ENCODE results near the gene SPAG17. TPM values are rescaled to one million over a fixed set of nuclear protein-coding genes. Genes with fewer than 3 reads are reported as not detected.

Gene SPAG17
- total RNA-seq, 1 experiment from 2014 or later, result 0.52 TPM

DNA sequence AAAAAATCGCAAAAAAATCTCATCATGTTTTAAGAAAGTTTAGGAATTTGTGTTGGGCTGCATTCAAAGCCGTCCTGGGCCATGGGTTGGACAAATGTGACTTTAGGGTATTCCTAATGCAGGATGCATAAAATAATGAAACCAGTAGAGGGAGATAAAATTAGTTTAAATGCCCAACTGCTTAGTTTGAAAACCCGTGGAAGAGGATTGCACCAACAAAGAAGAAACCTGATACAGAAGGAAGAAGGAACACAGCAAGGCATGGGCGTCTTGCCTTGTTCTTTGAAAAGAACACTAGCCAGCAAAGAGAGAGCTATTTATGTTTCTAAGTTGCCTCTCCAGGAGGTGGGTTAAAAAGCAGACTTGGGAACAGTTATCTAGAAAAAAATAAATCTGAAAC is 217.6 kb downstream of the SPAG17 start:
- no peaks in the 10 kb centered on the region for H3K9me3 Mint-ChIP-seq
- H3K4me3 Mint-ChIP-seq, result no peak overlapping the region
- ChIA-PET POLR2A (interaction anchor here (0.6 kb wide), 1 partner anchor 1770 kb away, joined by 4 read pairs; no protein-coding TSS in a partner anchor), CTCF (no interaction called here)
- no peaks in the 10 kb centered on the region for H3K36me3 Mint-ChIP-seq
- ATAC-seq (peak; percentile 78), DNase-seq (ENCODE audit: low spot score) (no peak)
- TF ChIP-seq, protein P1, sequence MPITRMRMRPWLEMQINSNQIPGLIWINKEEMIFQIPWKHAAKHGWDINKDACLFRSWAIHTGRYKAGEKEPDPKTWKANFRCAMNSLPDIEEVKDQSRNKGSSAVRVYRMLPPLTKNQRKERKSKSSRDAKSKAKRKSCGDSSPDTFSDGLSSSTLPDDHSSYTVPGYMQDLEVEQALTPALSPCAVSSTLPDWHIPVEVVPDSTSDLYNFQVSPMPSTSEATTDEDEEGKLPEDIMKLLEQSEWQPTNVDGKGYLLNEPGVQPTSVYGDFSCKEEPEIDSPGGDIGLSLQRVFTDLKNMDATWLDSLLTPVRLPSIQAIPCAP (CRISPR knock-in tag; IDR thresholded peaks at IDR 0.05), result no peak
- TF ChIP-seq PRRX2 (CRISPR knock-in tag; IDR thresholded peaks at IDR 0.05) (no peak), ZNF138 (CRISPR knock-in tag; conservative IDR thresholded peaks at IDR 0.05) (no peak), ESRRA (CRISPR knock-in tag; IDR thresholded peaks at IDR 0.05; ENCODE audit: borderline replicate concordance) (no peak), TP53 (CRISPR knock-in tag; IDR thresholded peaks at IDR 0.05) (no peak), IRF2 (CRISPR knock-in tag; IDR thresholded peaks at IDR 0.05; ENCODE audit: borderline replicate concordance, low read depth) (no peak), MYBL2 (CRISPR knock-in tag; IDR thresholded peaks at IDR 0.05) (no peak), NR3C1 (CRISPR knock-in tag; conservative IDR thresholded peaks at IDR 0.05; ENCODE audit: low read depth) (no peak), JAZF1 (CRISPR knock-in tag; IDR thresholded peaks at IDR 0.05) (no peak), EMX1 (CRISPR knock-in tag; IDR thresholded peaks at IDR 0.05) (no peak), ZNF423 (CRISPR knock-in tag; IDR thresholded peaks at IDR 0.05) (no peak)
- TF ChIP-seq, protein P2, sequence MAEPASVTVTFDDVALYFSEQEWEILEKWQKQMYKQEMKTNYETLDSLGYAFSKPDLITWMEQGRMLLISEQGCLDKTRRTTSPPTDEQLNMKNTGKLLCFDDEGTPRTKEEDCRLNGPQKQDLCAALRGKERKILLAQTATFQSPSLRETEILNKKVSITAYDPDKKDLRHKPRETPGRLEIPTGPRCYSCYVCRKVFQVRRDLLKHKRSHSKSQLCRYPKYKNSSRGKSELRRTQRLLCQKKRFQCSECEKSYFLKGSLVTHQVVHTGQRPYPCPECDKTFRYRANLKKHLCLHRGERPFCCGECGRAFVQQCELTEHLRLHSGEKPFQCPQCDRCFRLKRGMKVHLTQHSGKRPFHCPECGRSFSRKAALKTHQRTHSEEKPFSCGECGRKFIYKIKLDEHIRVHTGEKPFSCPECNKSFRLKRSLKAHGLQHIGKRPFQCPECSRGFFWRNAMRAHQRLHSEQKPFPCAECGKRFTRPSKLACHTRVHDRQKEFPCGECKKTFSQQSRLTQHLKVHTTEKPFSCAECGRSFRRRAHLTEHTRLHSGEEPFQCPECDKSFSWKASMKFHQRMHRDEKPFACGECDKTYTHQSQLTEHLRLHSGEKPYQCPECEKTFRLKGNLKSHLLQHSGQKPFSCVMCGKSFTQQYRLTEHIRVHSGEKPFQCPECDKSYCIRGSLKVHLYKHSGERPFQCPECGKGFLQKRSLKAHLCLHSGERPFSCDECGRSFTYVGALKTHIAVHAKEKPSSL (CRISPR knock-in tag; conservative IDR thresholded peaks at IDR 0.05), result no peak
- H3K4me1 Mint-ChIP-seq, result peaks cover 19% of the 10 kb centered on the region
- no peaks in the 10 kb centered on the region for H3K27me3 Mint-ChIP-seq (ENCODE audit: low read depth)
- H3K27ac Mint-ChIP-seq, result peak overlapping the region; percentile 69

DNA sequence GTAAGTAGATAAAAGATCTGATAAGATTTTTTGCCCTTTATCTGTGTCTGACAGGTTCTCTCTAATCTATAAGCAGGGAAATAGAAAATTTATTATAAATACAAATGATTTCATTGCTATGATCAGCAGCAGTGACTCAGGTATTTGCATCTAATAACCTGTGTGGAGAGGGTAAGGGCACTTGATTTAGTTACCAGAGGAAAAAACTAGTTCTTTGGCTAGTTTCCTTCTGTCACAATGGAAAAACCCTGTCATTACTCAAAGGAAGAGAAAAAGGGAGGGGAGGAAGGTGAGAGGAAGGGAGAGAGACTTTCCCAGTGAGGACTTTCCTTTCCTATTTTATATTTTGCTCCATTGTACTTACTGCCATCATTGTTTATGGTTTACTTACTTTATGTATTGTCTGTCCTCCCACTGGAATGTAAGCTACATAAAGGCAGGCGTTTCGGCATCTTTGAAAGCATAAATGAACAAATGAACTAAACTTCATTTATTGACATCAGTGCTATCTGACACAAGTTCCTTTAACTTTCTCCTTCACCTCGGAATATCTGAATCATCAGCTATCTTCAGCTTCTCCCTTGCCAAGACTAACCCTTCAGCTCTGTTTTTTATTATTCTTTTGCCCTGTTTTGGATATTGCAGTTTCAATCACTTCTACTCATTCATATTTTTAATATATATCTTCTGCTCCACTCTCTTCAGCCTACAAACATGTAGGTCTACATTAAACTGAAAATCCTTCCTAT is 220.6 kb downstream of the SPAG17 start:
- H3K27ac Mint-ChIP-seq, result no peak overlapping the region; the same call in 1 of the 2 replicates
- DNase-seq (ENCODE audit: low spot score) (no peak), ATAC-seq (no peak)
- H3K9me3 Mint-ChIP-seq, result no peaks in the 10 kb centered on the region
- peaks cover 12% of the 10 kb centered on the region for H3K4me1 Mint-ChIP-seq
- no peak for TF ChIP-seq JAZF1 (CRISPR knock-in tag; IDR thresholded peaks at IDR 0.05)
- TF ChIP-seq FOXP1 (CRISPR knock-in tag; IDR thresholded peaks at IDR 0.05; ENCODE audit: borderline replicate concordance), result no peak
- no peak for TF ChIP-seq HMGA2 (CRISPR knock-in tag; IDR thresholded peaks at IDR 0.05)
- TF ChIP-seq, protein P3, sequence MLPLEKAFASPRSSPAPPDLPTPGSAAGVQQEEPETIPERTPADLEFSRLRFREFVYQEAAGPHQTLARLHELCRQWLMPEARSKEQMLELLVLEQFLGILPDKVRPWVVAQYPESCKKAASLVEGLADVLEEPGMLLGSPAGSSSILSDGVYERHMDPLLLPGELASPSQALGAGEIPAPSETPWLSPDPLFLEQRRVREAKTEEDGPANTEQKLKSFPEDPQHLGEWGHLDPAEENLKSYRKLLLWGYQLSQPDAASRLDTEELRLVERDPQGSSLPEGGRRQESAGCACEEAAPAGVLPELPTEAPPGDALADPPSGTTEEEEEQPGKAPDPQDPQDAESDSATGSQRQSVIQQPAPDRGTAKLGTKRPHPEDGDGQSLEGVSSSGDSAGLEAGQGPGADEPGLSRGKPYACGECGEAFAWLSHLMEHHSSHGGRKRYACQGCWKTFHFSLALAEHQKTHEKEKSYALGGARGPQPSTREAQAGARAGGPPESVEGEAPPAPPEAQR (CRISPR knock-in tag; IDR thresholded peaks at IDR 0.05), result no peak
- TF ChIP-seq, protein P2 (CRISPR knock-in tag; conservative IDR thresholded peaks at IDR 0.05), result no peak
- TF ChIP-seq, protein P4, sequence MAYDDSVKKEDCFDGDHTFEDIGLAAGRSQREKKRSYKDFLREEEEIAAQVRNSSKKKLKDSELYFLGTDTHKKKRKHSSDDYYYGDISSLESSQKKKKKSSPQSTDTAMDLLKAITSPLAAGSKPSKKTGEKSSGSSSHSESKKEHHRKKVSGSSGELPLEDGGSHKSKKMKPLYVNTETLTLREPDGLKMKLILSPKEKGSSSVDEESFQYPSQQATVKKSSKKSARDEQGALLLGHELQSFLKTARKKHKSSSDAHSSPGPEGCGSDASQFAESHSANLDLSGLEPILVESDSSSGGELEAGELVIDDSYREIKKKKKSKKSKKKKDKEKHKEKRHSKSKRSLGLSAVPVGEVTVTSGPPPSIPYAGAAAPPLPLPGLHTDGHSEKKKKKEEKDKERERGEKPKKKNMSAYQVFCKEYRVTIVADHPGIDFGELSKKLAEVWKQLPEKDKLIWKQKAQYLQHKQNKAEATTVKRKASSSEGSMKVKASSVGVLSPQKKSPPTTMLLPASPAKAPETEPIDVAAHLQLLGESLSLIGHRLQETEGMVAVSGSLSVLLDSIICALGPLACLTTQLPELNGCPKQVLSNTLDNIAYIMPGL (CRISPR knock-in tag; IDR thresholded peaks at IDR 0.05), result no peak
- TF ChIP-seq NR3C1 (CRISPR knock-in tag; conservative IDR thresholded peaks at IDR 0.05; ENCODE audit: low read depth), result no peak
- TF ChIP-seq NFE2L1 (CRISPR knock-in tag; IDR thresholded peaks at IDR 0.05), result no peak
- TF ChIP-seq EMX1 (CRISPR knock-in tag; IDR thresholded peaks at IDR 0.05), result no peak
- no peak for TF ChIP-seq SP1 (CRISPR knock-in tag; conservative IDR thresholded peaks at IDR 0.05)
- TF ChIP-seq, protein P5, sequence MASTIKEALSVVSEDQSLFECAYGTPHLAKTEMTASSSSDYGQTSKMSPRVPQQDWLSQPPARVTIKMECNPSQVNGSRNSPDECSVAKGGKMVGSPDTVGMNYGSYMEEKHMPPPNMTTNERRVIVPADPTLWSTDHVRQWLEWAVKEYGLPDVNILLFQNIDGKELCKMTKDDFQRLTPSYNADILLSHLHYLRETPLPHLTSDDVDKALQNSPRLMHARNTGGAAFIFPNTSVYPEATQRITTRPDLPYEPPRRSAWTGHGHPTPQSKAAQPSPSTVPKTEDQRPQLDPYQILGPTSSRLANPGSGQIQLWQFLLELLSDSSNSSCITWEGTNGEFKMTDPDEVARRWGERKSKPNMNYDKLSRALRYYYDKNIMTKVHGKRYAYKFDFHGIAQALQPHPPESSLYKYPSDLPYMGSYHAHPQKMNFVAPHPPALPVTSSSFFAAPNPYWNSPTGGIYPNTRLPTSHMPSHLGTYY (CRISPR knock-in tag; IDR thresholded peaks at IDR 0.05), result no peak
- TF ChIP-seq ZNF423 (CRISPR knock-in tag; IDR thresholded peaks at IDR 0.05), result no peak
- no peak for TF ChIP-seq ZNF232 (CRISPR knock-in tag; IDR thresholded peaks at IDR 0.05)
- TF ChIP-seq SMAD3 (CRISPR knock-in tag; IDR thresholded peaks at IDR 0.05; ENCODE audit: borderline replicate concordance), result no peak
- no peak for TF ChIP-seq NR2C2 (CRISPR knock-in tag; IDR thresholded peaks at IDR 0.05)
- CTCF ChIA-PET, result no interaction called here
- H3K4me3 Mint-ChIP-seq, result no peak overlapping the region
- H3K36me3 Mint-ChIP-seq, result peaks cover 6% of the 10 kb centered on the region; the same call in 1 of the 2 replicates
- no peaks in the 10 kb centered on the region for H3K27me3 Mint-ChIP-seq (ENCODE audit: low read depth)
- POLR2A ChIA-PET, result no interaction called here

All from WTC11 (cell line).